SIG-M5 treated with dmso at 0.1 percent for 504 hours (cell line): ENCODE results near the gene SYCP3.
"Not testable (repeated sequence)": the region's sequence is repeated elsewhere in the genome, so short reads cannot be mapped to it uniquely, and the experiment has no call there.

Experiments
- DNase-seq: peaks from one replicate; lab custom pipeline; 2025; ENCODE audit not compliant: unreplicated experiment; lab: John Stamatoyannopoulos, UW

The SYCP3 gene

DNA sequence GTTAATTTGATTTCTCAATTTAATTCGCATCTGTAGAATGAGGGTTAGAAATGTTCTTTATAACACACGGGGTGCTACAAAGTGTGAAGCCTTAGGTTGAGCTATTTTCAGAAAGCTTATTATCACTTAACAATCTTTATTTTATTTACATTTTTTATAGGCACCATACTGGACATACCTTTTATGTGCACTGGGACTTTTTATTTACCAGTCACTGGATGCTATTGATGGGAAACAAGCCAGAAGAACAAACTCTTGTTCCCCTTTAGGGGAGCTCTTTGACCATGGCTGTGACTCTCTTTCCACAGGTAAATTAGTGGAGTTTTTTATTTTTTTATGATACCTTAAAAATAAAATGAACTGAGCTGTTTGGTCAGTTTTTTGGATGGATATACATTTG, 25.3 kb downstream of the SYCP3 start:
- DNase-seq, result no peak

DNA sequence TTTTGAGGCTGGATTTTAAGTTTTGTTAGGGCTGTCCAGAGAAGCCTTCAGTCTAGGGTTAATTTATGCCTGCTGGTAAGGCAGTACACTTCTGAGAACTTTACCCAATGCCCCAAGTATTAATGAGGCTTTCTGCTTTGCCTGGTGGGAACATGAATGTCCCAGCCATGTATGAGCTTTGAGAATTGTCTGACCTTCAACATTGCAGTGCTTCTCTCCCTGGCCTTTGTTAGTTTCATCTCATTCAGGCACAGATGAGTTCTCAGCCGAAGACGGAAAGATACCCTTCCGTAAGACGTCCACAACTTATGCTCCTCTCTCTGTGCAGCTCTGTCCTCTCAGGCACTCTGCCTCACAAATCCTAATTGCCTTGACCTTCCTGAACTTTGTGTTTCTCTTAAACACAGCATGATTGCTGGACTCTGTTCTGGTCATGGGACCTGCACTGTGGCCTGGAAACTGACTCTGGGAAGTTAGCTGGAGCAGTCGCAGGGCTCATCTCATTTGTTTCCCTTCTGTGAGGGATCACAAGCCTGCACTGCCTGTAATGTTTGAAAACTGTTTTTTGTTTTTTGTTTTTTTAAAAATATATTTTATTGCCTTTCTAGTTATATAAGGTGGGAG, 26.1 kb downstream of the SYCP3 start:
- DNase-seq, result no peak

DNA sequence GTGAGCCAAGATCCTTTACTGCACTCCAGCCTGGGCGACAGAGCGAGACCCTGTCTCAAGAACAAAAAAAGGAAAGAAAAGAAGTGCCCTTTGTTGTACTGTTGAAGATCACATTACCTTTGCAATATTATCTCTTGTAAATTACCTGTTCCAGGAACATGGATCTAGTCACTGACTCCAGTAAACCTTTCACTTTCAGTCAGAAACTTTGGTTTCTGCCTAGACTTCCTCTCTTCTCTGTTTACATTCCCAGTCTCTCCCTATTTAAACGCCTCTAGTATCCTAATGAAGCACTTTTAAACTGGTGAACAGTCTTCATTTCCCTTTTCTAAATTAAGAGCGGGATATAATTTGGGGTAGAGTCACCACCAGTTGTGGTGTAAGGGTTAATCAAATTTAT, 29.0 kb downstream of the SYCP3 start:
- no peak for DNase-seq

DNA sequence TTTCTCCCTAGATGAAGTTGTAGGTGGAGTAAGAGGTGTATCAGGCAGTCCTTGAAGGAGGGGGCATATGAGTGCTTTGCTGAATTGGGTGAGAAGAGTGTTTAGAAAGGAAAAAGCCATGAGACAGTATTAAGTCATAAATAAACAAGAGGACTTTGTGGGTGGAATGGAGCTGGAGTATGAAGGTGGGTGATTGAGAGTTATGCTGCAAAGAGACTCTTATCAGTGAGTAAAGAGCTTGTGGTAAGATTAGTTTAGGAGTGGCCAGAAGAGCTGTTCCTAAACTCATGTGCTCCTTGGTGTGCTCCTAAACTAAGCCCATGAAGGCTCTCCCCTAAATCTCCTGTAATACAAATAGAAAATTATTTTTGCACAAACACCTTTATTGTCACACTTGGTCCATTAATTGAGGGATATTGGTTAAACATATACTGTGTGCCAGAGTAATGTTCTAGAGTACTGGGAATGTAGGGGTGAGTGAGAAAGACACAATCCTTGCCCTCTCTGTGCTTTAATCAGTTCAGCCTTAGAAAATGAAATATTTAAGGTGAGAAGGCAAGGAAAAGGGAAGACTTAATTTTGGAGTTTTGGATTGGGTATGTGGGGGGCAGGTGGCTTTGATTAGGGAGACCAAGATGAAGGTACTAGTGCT, 32.0 kb downstream of the SYCP3 start:
- DNase-seq, result no peak

DNA sequence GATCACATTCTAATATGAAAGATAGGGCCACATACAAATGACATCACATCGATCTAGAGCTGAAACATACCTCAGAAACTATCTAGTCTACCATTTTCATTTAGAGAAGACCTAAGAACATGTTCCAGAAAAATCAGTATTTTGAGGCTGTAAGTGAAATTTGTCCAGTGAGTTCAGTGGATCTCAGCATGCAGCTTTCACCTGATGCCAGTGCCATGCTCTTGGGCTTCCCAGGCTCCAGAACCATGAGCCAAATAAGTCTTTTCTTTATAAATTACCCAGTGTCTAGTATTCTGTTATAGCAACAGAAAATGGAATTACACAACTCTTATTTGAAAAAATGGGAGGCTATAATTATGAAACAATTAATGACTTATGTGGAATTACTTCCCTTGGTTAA, 32.9 kb downstream of the SYCP3 start:
- DNase-seq, result no peak

DNA sequence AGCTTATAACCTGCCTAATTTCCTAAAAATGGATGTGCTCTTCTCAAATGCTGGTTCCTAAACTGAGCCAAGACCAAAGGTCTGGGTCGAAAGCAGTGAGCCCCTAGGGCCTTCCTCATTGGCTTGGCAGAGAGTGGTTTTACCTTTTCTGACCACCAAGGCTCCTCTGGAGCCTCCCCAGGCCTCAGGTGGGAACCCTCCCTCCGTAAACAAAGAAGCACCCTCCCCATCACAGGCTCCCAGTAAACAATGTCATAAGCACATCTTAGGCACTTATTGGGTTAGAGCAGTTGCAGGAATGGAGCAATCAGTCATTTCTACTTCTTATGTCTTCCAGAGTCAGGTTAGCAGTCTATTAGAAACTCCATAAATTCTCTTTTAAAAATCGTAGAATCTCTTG, 35.8 kb downstream of the SYCP3 start:
- DNase-seq, result no peak

DNA sequence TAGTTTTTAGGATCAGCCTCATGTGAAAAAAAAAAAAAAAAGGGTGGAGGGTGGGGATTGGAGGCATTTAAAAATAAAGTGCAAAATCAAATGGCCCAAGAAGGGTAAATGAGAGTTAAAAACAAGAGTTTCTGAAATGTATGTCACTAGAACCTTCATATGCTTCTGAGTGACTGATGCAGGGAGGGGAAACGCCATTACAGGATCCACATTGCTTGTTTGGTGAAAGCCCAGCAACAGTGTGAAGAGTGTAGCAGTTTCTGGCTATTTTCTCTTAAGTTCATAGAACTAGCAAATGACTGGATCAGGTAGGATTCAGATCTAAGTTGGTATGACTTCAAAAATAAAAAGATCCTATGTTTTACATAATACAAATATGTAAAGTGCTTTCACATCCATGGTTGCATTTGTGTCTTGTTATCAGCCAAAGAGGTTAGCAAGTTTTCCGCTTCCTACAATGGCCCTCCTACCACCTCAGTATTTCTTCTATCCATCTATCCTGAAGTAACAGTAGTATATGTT, 38.9 kb downstream of the SYCP3 start:
- DNase-seq, result no peak

DNA sequence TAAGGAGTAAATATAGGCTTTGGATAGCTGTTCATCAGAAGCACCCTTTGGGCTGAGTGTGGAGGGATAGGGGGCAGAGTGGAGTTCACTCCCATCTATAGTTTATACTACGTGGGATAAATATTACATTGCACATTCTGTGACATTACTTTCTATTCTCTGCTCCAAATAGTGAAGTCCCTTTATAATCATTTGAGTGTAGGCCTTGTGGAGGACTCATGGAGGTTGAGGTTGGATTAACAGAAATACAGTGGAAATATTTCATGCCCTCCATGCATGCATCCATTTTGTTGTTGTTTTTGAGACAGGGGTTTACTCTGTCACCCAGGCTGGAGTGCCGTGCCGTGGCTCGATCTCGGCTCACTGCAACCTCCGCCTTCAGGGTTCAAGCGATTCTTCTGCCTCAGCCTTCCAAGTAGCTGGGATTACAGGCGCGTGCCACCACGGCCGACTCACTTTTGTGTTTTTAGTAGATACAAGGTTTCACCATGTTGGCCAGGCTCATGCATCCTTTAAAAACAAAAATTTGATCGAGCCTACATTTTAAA, 40.4 kb downstream of the SYCP3 start:
- DNase-seq, result no peak

DNA sequence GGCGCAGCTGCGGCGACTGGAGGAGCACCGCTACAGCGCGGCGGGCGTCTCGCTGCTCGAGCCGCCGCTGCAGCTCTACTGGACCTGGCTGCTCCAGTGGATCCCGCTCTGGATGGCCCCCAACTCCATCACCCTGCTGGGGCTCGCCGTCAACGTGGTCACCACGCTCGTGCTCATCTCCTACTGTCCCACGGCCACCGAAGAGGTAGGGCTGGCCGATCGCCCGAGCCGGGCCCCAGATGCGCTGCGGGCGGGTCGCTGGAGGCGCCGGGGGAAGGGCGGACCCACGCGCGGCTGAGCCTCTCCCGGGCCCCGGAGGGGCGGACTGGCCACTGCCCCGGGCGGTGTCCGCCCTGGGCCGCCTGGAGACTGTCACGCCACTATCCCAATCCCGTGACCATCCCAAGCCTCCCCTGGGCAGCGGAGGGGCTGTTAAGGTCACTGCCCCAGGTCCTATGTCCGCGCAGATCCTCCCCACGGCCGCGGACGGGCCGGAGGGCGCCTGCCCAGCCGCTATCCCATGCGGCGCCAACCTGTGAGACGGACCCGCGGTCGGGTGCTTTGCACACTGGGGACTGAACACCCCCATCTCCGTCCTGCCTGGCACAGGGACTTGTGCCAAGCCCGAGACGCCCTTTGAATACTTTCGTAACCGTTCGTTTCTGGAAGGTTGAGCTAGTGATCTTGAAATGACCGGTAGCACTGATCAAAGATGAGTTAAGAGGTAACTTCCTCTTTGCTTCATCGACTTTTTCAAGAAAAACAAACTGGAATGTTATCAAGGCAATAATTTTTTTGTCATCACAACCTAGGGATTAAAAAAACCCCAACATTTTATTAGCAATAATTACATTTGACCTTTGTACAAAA, 41.1 kb downstream of the SYCP3 start:
- DNase-seq, result peak; percentile 57

DNA sequence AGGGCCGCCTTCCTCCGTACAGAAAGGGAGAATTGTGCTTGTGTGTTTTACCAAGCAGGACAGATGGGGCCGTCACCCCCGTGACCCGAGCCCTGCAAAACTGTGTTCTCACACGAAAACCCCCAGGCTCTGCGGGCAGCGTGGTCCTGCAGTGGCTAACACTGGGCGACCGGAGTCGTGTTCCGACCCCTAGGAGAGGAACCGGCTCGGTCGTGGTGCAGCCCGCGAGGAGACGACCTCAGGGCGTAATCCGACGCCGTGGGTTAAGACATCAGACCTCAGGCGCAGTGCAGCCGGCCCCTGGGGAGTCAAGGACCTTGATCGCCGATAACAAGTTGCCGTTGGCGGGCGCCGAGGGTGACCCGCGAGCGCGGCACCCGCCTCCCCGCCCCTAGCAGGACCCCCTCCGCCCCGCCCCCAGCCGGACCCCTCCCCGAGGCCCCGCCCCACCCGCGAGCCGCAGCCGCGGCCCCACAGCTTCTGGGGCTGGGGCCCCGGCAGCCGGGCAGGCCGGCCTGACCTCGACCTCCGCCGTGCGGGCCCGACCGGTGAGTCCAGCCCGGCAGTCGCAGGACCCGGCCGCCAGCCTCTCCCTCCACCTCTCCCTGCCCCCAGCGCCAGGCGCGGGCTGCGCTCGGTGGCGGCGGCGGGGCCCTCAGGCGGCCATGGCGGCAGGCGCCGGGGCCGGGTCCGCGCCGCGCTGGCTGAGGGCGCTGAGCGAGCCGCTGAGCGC, 41.9 kb downstream of the SYCP3 start, which contains the start of gene CHPT1:
CHPT1 (plus strand) TSS at position 444 of the 733 bp plus-strand sequence; CDS start at position 666, 222 bp downstream.
- peak; percentile 54 for DNase-seq

DNA sequence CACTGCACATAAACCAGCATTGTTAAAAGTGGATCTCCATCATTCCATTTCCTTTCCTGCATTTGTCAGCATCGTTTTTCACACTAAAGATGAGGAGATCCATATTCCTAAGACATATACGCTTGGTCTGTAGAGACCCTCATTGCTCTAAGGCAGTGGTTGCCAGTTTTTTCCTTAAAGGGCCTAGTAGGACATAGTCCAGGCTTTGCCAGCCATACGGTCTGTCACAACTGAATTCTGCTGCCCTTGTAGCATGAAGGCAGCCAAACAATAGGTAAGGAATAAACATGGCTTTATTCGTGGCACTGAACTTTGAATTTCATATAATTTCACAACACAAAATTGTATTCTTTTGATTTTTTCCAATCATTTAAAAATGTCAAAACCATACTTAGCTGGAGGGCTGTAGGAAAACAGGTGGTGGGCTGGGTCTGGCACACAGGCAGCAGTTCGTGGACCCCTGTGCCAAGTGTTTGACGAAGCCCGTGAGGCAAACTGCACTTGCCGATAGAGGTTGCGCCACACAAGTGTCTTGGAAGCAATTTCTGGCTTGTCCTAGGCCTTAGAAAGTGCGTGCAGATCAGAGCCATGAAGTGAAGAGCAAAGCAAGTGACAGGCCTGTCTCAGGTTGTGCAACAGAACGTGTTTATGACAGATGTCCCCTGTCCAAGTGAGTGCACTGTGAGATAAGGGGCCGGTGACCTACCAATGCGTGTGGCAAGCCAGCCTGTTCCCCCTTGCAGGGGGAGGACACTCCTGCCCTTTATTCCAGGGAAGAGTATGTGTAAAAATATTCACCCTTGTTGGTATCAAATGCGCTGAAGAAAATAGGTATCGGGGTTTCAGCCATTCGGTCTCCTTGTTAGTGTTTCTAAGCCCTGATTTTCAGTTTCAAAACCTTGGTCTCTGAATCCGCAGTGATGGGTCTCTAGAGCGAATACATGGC, 42.7 kb downstream of the SYCP3 start:
- peak; percentile 88 for DNase-seq

DNA sequence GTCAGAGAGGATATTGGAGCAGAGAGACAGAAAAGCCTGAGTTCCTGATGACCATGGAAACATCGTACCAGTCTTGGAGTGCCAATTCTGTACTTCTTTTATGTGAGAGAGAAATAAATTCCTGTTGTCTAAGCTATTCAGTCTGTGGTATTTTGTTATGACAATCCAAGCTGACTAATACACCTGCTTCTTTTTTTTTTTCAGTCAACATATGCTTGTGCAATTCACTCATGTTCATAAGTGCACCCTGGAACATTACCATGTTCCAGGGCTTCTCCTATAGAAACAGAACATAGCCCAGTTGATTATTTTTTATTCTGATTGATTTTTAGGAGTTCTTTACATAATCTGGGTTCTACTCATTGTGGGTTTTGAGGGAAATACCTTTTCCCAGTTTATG, 43.6 kb downstream of the SYCP3 start:
- DNase-seq, result no peak

DNA sequence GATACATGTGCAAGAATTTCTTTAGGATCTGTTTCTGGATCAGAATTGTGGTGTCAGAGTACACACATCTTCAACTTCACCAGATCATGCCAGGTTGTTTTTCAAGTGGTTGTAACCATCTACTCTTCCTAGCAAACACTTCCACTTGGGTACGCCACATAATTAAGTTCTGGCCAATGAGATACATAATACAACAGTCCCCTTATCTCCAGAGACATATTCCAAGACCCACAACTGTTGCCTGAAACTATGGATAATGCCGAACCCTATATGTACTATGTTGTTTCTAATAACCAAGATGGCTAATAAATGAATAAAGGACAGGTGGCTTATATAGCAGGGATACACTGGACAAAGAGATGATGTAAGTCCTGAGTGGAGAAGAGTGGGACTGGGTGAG, 44.3 kb downstream of the SYCP3 start:
- no peak for DNase-seq

DNA sequence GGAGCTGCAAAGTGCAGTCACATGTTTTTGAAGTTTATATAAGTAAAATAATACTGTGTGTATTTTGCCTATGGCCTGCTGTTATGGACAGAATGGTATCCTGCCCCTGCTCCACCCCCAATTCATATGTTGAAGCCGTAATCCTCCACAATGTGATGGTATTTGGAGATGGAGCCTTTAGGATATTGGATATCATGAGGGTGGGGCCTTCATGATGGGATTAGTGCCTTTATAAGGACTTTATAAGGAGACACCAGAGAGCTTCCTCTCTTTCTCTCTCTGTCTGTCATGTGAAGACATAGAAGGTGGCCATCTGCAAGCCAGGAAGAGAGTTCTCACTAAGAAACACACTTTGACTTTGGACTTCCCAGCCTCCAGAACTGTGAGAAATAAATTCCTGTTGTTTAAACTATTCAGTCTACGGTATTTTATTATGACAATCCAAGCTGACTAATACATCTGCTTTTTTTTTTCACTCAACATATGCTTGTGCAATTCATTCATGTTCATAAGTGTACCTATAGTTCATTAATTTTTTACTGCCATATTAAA, 44.9 kb downstream of the SYCP3 start:
- no peak for DNase-seq

DNA sequence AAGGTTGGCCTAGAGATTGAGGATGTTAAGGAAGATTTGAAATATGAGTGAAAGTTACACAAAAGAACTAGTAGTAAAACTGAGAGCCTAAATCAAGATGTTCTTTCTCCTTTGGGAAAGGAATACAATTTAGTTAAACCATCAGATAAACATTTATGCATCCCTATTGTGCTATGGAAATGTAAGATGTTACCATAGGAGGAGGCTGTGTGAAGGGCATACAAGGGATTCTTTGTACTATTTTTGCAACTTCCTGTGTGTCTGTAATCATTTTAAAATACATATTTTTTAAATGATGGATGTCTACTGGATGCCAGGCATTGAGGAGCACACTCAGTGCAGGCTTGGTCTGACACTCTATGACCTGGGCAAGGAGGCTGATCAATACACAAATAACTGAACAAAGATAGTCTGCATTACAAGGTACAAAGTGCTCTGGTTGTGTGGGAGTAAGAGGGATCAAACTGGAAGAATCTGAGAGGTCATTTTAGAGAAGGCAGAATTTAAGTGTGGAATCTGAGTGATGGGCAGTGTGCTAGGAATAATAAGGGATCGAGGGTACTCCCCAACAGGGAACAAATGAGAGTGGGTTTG, 47.7 kb downstream of the SYCP3 start:
- no peak for DNase-seq

DNA sequence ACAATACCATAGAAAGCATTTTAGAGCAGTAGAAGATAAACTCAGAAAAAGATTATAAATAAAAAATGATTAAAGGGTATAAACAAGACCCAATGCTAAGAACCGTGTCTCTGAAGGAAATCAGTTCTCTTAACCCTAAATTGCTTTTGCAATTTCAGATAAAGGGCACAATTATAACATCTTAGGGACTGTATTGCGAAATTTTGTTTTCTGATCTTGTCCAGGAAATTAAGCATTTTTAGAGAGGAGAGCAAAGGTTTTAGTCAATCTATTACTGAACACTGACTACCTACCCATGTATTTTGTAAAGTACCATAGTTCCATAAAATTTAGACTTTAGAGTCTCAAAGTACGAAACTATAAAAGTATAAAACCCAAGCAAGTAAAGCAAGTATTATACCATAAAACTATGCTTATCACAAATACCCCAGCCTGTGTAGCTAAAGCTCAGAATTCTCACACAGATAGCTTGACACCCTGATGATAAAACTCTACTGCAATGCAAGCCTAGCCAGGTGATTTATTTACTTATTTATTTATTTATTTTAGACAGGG, 48.6 kb downstream of the SYCP3 start:
- no peak for DNase-seq

DNA sequence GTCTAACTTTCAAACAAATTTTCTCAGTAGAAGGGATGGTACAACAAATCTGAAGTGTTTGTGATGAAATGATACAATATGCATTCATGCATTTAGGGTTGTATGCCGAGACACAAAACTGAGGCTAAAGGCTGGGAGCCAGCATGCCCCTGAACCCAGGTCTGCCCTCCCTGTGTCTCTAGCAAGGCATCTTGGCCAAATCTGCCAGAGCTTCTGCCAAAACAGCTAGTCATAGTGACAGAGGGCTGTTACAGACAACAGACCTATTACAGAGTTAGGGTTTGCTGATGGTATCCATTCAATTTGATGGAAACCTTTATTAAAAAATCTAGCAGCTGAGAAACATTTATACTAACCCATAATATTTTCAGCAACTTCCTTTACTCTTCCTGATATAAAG, 53.1 kb downstream of the SYCP3 start:
- no peak for DNase-seq

DNA sequence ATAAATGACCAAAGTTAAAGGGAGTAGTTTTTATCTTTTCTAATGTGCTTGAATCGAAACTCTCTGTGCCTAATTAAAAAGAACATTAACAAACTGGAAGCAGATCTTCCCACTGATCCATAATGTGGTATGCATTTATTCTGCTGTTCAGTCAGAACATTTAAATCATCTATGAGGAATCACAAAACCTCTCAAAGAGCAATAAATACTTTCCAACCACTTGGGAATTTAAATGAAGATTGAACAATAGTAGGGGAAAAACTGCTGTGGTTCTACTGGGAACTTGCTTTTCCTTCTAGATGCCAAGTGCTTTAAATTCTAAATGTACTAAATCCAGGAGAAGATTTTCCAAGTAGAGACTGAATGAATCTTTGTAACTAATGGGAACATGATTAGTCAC, 54.2 kb downstream of the SYCP3 start:
- no peak for DNase-seq

DNA sequence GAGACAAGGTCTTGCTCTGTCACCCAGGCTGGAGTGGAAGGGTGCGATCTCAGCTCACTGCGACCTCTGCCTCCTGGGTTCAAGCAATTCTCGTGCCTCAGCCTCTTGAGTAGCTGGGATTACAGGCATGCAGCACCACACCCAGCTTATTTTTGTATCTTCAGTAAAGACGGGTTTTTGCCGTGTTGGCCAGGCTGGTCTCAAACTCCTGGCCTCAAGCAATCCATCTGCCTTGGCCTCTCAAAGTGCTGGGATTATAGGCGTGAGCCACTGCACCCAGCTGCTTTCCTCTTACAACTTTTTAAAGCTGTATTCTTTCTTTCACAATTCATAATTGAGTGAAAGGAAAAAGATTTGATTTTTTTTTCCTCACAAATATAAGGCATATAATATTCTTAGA, 57.6 kb downstream of the SYCP3 start:
- not testable (repeated sequence) for DNase-seq
